ENCODE data around the gene RBM33. TPM values are rescaled to one million over a fixed set of nuclear protein-coding genes. Genes with fewer than 3 reads are reported as not detected.

RBM33 gene
- total and polyA plus RNA-seq, 2 of the 13 experiments (the other 11 are each of a cell fraction or from before 2014, with no cell fraction given) = 12.4 to 28.9 TPM

GRCh38 chr7:155809332-155809946 is 165.0 kb downstream of the RBM33 start (continued):
- no peak for TF ChIP-seq ZNF543 (CRISPR knock-in tag; IDR thresholded peaks at IDR 0.05)
- no peak for TF ChIP-seq ZNF460 (CRISPR knock-in tag; IDR thresholded peaks at IDR 0.05; ENCODE audit: borderline replicate concordance)
- no peak for TF ChIP-seq NFKB2 (CRISPR knock-in tag; IDR thresholded peaks at IDR 0.05; ENCODE audit: borderline replicate concordance)
- no peak for TF ChIP-seq ZNF772 (CRISPR knock-in tag; IDR thresholded peaks at IDR 0.05)
- TF ChIP-seq ZNF263 (CRISPR knock-in tag; IDR thresholded peaks at IDR 0.05) = no peak
- no peak for TF ChIP-seq SSRP1 (CRISPR knock-in tag; IDR thresholded peaks at IDR 0.05)
- no peak for TF ChIP-seq DRAP1 (CRISPR knock-in tag; IDR thresholded peaks at IDR 0.05)
- no peak for TF ChIP-seq JARID2 (CRISPR knock-in tag; IDR thresholded peaks at IDR 0.05; ENCODE audit: insufficient replicate concordance)
- TF ChIP-seq ZNF337 (CRISPR knock-in tag; IDR thresholded peaks at IDR 0.05; ENCODE audit: borderline replicate concordance, low read depth) = peak; percentile 4; the same call in 1 of the 2 replicates
- TF ChIP-seq BHLHE40 (IDR thresholded peaks at IDR 0.05; ENCODE audit: low read length) = no peak
- no peak for TF ChIP-seq FOXP4 (CRISPR knock-in tag; IDR thresholded peaks at IDR 0.05)
- 0 out of 2 replicates have a peak, but pooled peaks have one; percentile 4 for TF ChIP-seq PAXIP1 (CRISPR knock-in tag; conservative IDR thresholded peaks at IDR 0.05)
- no peak for TF ChIP-seq ZNF7 (CRISPR knock-in tag; IDR thresholded peaks at IDR 0.05)
- no peak for TF ChIP-seq ELF3 (CRISPR knock-in tag; IDR thresholded peaks at IDR 0.05)
- no peak for TF ChIP-seq PHF5A (CRISPR knock-in tag; IDR thresholded peaks at IDR 0.05; ENCODE audit: low read depth, unreplicated experiment)
- no peak for TF ChIP-seq TAF15 (IDR thresholded peaks at IDR 0.05; ENCODE audit: low read depth, low read length, poor library complexity, severe bottlenecking)
- no peak for TF ChIP-seq ATF7 (IDR thresholded peaks at IDR 0.05)
- no peak for TF ChIP-seq ATF7 (CRISPR knock-in tag; IDR thresholded peaks at IDR 0.05)
- TF ChIP-seq, protein P1, sequence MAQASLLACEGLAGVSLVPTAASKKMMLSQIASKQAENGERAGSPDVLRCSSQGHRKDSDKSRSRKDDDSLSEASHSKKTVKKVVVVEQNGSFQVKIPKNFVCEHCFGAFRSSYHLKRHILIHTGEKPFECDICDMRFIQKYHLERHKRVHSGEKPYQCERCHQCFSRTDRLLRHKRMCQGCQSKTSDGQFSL (CRISPR knock-in tag; IDR thresholded peaks at IDR 0.05) = no peak
- TF ChIP-seq SP140L (CRISPR knock-in tag; IDR thresholded peaks at IDR 0.05; ENCODE audit: borderline replicate concordance) = no peak
- TF ChIP-seq TEAD3 (CRISPR knock-in tag; optimal IDR thresholded peaks at IDR 0.05; ENCODE audit: borderline replicate concordance) = no peak
- no peak for TF ChIP-seq SETDB1 (CRISPR knock-in tag; IDR thresholded peaks at IDR 0.05; ENCODE audit: borderline replicate concordance)
- TF ChIP-seq TRIM24 (CRISPR knock-in tag; IDR thresholded peaks at IDR 0.05) = no peak
- TF ChIP-seq, protein P2, sequence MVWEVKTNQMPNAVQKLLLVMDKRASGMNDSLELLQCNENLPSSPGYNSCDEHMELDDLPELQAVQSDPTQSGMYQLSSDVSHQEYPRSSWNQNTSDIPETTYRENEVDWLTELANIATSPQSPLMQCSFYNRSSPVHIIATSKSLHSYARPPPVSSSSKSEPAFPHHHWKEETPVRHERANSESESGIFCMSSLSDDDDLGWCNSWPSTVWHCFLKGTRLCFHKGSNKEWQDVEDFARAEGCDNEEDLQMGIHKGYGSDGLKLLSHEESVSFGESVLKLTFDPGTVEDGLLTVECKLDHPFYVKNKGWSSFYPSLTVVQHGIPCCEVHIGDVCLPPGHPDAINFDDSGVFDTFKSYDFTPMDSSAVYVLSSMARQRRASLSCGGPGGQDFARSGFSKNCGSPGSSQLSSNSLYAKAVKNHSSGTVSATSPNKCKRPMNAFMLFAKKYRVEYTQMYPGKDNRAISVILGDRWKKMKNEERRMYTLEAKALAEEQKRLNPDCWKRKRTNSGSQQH (CRISPR knock-in tag; IDR thresholded peaks at IDR 0.05; ENCODE audit: low read depth) = no peak
- TF ChIP-seq PTBP1 (IDR thresholded peaks at IDR 0.05; ENCODE audit: low read depth, low read length, poor library complexity, severe bottlenecking) = no peak
